Coronary artery (tissue), 2 donors: ENCODE measurements around the gene C1orf105.

ENCODE experiments used
- DNase-seq: peaks from one replicate; pipeline ENCODE4 v3.0.0-alpha.2; 2017; ENCODE audit warnings: low spot score
- H3K27ac ChIP-seq, 2 donors: fragments of 200-600 bp; sonication (generic); one replicate each; pipeline ENCODE4 v1.5.1; 2016 to 2019
- H3K4me3 ChIP-seq: fragments of 200-600 bp; sonication (generic); 2 replicates; pipeline ENCODE4 v1.5.1; 2016; ENCODE audit warnings: mild to moderate bottlenecking, moderate library complexity
- CTCF ChIP-seq: fragments of 200-600 bp; sonication (generic); IDR thresholded peaks from one replicate; pipeline ENCODE4 v1.5.1; 2019; ENCODE audit warnings: antibody characterized with exemption

C1orf105 gene

GRCh38 chr1:172388490-172388889 lies 32.0 kb upstream of the C1orf105 start:
- no peak overlapping the region for H3K27ac ChIP-seq
- DNase-seq, result no peak
- TF ChIP-seq CTCF, result no peak
- H3K4me3 ChIP-seq, result no peak overlapping the region

- Histone ChIP-seq H3K27ac (peak overlapping the region in 1 of 2 donors; percentile 65), H3K4me3 (peak overlapping the region; percentile 51)
- TF ChIP-seq CTCF, result no peak
- no peak for DNase-seq
These were observed 30.2 kb upstream of the C1orf105 start for GRCh38 chr1:172390301-172390682.

- peak overlapping the region; percentile 51 for H3K4me3 ChIP-seq
- H3K27ac ChIP-seq, result peak overlapping the region in 1 of 2 donors; percentile 65
- DNase-seq, result no peak
- no peak for TF ChIP-seq CTCF
These were observed 29.6 kb upstream of the C1orf105 start for GRCh38 chr1:172390683-172391551.

- no peak for DNase-seq
- Histone ChIP-seq H3K27ac (no peak overlapping the region), H3K4me3 (no peak overlapping the region)
- no peak for TF ChIP-seq CTCF
These were observed 28.5 kb upstream of the C1orf105 start for GRCh38 chr1:172391976-172392375.

- no peak overlapping the region for H3K27ac ChIP-seq
- no peak for DNase-seq
- no peak for TF ChIP-seq CTCF
These were observed 27.1 kb upstream of the C1orf105 start for GRCh38 chr1:172393354-172393753.

GRCh38 chr1:172394141-172394751 lies 26.2 kb upstream of the C1orf105 start:
- Histone ChIP-seq H3K27ac (peak overlapping the region in 1 of 2 donors; percentile 41), H3K4me3 (peak overlapping the region; percentile 15)
- no peak for TF ChIP-seq CTCF
- no peak for DNase-seq

More at GRCh38 chr1:172393354-172393753, 27.1 kb upstream of the C1orf105 start:
- H3K4me3 ChIP-seq, result no peak overlapping the region
